Panc1 (cell line): ENCODE measurements around the gene ARHGAP44. TPM values are rescaled to one million over a fixed set of nuclear protein-coding genes. Genes with fewer than 3 reads are reported as not detected.

ENCODE experiments used
- ATAC-seq: fragments of 200-7000 bp; cut with Tn5 transposase; 2 replicates; pipeline ENCODE4 v1.9.1; 2020; ENCODE audit warnings: mild to moderate bottlenecking, moderate library complexity
- BruUV-seq: library from RNA; stranded (reverse); fragments of 400-500 nt; replicated peaks from 2 replicates; lab custom pipeline; 2021; lab: Mats Ljungman, UMichigan
- CTCF ChIA-PET: fragments of 300-600 bp; sonication (Branson Sonifier 250); formaldehyde crosslinking; loops from one replicate; lab custom pipeline; 2022; ENCODE audit warnings: antibody characterized with exemption; lab: Charles Lee
- POLR2A ChIA-PET: fragments of 300-600 bp; sonication (Branson Sonifier 250); formaldehyde crosslinking; loops from one replicate; lab custom pipeline; 2022; ENCODE audit warnings: antibody characterized with exemption; lab: Charles Lee
- DNase-seq: peaks from one replicate; pipeline ENCODE4 v3.0.0-alpha.2; 2010; ENCODE audit warnings: low read depth, low spot score
- H3K27ac ChIP-seq: 2 replicates; pipeline ENCODE4 v1.5.1; 2011; ENCODE audit warnings: mild to moderate bottlenecking, low read length, inconsistent platforms
- H3K27me3 ChIP-seq: fragments of 200-500 bp; sonication (Bioruptor generic); 2 replicates; pipeline ENCODE4 v1.6.0; 2014; ENCODE audit warnings: low read length, inconsistent platforms; ENCODE audit not compliant: control insufficient read depth, insufficient read depth
- H3K36me3 ChIP-seq: fragments of 200-500 bp; sonication (Bioruptor generic); 2 replicates; pipeline ENCODE4 v1.5.1; 2014; ENCODE audit warnings: inconsistent platforms, mild to moderate bottlenecking, low read length, moderate library complexity; ENCODE audit not compliant: control insufficient read depth, insufficient read depth
- H3K4me1 ChIP-seq: 2 replicates; pipeline ENCODE4 v1.5.1; 2011; ENCODE audit warnings: inconsistent platforms, mild to moderate bottlenecking, low read length, moderate library complexity; ENCODE audit not compliant: control insufficient read depth, insufficient read depth
- H3K4me3 ChIP-seq, 2 experiments: 2 replicates each; pipeline ENCODE4 v1.5.1; 2011 to 2012; ENCODE audit warnings: low read depth in 2 of 2, low read length in 2 of 2, mild to moderate bottlenecking in 2 of 2, inconsistent platforms in 1 of 2, moderate library complexity in 1 of 2
- H3K9me3 ChIP-seq: fragments of 200-500 bp; sonication (Bioruptor generic); 2 replicates; pipeline ENCODE4 v1.5.1; 2014; ENCODE audit warnings: low read depth, mild to moderate bottlenecking, inconsistent platforms, low read length, moderate library complexity; ENCODE audit not compliant: control insufficient read depth, insufficient read depth
- CTCF ChIP-seq: fragments of 450-650 bp; IDR thresholded peaks from 2 replicates; pipeline ENCODE4 v1.5.1; 2017; ENCODE audit warnings: mild to moderate bottlenecking
- POLR2AphosphoS5 ChIP-seq: IDR thresholded peaks from 2 replicates; pipeline ENCODE4 v1.6.1; 2012; ENCODE audit warnings: mild to moderate bottlenecking, low read depth, low read length, moderate library complexity
- REST ChIP-seq, 2 experiments: IDR thresholded peaks; 2 replicates each; pipeline ENCODE4 v1.6.1; 2011 to 2012; ENCODE audit warnings: low read depth in 2 of 2, control low read depth in 1 of 2, low read length in 1 of 2, mild to moderate bottlenecking in 1 of 2, moderate library complexity in 1 of 2; ENCODE audit not compliant: insufficient read depth in 1 of 2
- SIN3A ChIP-seq: IDR thresholded peaks from 2 replicates; pipeline ENCODE4 v1.6.1; 2012; ENCODE audit warnings: low read depth, mild to moderate bottlenecking, low read length, moderate library complexity, borderline replicate concordance; ENCODE audit not compliant: insufficient read depth
- TCF7L2 ChIP-seq: IDR thresholded peaks from 2 replicates; pipeline ENCODE4 v1.6.1; 2011; ENCODE audit warnings: mild to moderate bottlenecking, low read depth, low read length, inconsistent platforms
- in situ Hi-C: cut with HindIII; loops from 2 replicates; pipeline ENCODE4 v1.10.0; 2016; ENCODE audit warnings: low sequenced_read_pairs, low pct_unique_long_range_greater_than_20kb
- intact Hi-C: fragments of 100-400 bp; cut with micrococcal nuclease; formaldehyde crosslinking; loops from one replicate; pipeline ENCODE4 v1.10.0; 2022; ENCODE audit not compliant: unreplicated experiment
- total RNA-seq: library from RNA; stranded (reverse); gene quantifications from one replicate; pipeline ENCODE4 v1.2.1, GENCODE V29; 2021; ENCODE audit not compliant: unreplicated experiment

Gene ARHGAP44
- total RNA-seq, 1 experiment from 2014 or later = 0.80 TPM

- no peak overlapping the region for H3K4me3 ChIP-seq
- H3K9me3 ChIP-seq = no peaks in the 10 kb centered on the region
- H3K27me3 ChIP-seq = no peaks in the 10 kb centered on the region
- TF ChIP-seq REST (IDR thresholded peaks at IDR 0.05; ENCODE audit: insufficient read depth in 1 of 2, low read depth in 2 of 2, low read length in 1 of 2) = no peak
- no peak for TF ChIP-seq CTCF
- TF ChIP-seq POLR2AphosphoS5 = no peak
- TF ChIP-seq TCF7L2 = no peak
- TF ChIP-seq SIN3A = no peak
- in situ Hi-C loops (no loop called here), intact Hi-C loops (no loop called here)
- no peaks in the 10 kb centered on the region for H3K4me1 ChIP-seq
- POLR2A ChIA-PET = no interaction called here
- no peak overlapping the region for H3K27ac ChIP-seq
- no peaks in the 10 kb centered on the region for H3K36me3 ChIP-seq
- DNase-seq (no peak), ATAC-seq (no peak)
- BruUV-seq = no TSS peak
- CTCF ChIA-PET = no interaction called here
Measured at GRCh38 chr17:12857592-12857991, 68.3 kb downstream of the ARHGAP44 start.

GRCh38 chr17:12859520-12859919 is 70.2 kb downstream of the ARHGAP44 start:
- intact Hi-C loops = no loop called here
- no peak overlapping the region for H3K27ac ChIP-seq
- DNase-seq (no peak), ATAC-seq (no peak)
- H3K27me3 ChIP-seq = no peaks in the 10 kb centered on the region
- H3K4me1 ChIP-seq = no peaks in the 10 kb centered on the region
- no peaks in the 10 kb centered on the region for H3K9me3 ChIP-seq
- no peak overlapping the region for H3K4me3 ChIP-seq
- no peak for TF ChIP-seq SIN3A
- no peak for TF ChIP-seq CTCF
- no peak for TF ChIP-seq POLR2AphosphoS5
- POLR2A ChIA-PET = no interaction called here
- CTCF ChIA-PET = no interaction called here
- in situ Hi-C loops = no loop called here
- H3K36me3 ChIP-seq = no peaks in the 10 kb centered on the region
- no TSS peak for BruUV-seq
